ENCODE results near the gene CUL9. TPM values are rescaled to one million over a fixed set of nuclear protein-coding genes. Genes with fewer than 3 reads are reported as not detected.

The CUL9 gene
- total and polyA plus RNA-seq, 2 experiments from 2014 or later, result 2.6 to 11.3 TPM

DNA sequence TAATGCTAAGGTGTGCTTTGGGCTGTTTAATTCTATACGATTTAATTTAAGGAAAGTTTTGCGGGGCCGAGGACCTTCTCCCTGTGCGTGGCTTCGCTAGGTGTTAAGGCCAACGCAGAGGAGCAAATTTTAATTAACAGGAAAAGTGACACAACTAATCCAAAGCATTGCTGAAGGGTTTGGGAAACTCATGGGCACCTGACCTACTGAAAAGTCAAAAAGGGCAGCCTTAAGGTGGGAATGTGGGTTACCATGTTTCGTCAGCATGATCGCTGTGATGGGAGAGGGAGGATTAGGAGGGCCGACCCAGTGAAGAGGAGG, 415 bp upstream of the CUL9 start:
- Mint-ChIP-seq H3K27ac (peak overlapping the region; percentile 91), H3K27me3 (ENCODE audit: insufficient read depth, low read depth, poor library complexity) (peaks cover 21% of the 10 kb centered on the region), H3K4me3 (peak overlapping the region; percentile 87), H3K36me3 (ENCODE audit: low read depth) (peaks cover 33% of the 10 kb centered on the region), H3K4me1 (peaks cover 20% of the 10 kb centered on the region), H3K9me3 (no peaks in the 10 kb centered on the region)
- Histone ChIP-seq H4K20me1 (replicated peaks; ENCODE audit: insufficient read depth) (peaks cover 6% of the 10 kb centered on the region; the same call in 1 of the 2 replicates), H3K36me3 (ENCODE audit: insufficient read depth) (peaks cover 11% of the 10 kb centered on the region), H3K4me3 (peak overlapping the region; percentile 65), H3K79me2 (replicated peaks; ENCODE audit: insufficient read depth) (no peaks in the 10 kb centered on the region), H3F3A (replicated peaks; ENCODE audit: low read depth) (0 out of 2 replicates have a peak, but pooled peaks cover 3% of the 10 kb centered on the region), H3K27me3 (ENCODE audit: insufficient read depth) (no peaks in the 10 kb centered on the region), H3K27ac (ENCODE audit: low read depth) (peak overlapping the region; percentile 55), H2AFZ (no peak overlapping the region), H3K4me2 (peak overlapping the region; percentile 85), H3K4me1 (ENCODE audit: insufficient read depth) (peaks cover 17% of the 10 kb centered on the region; the same call in 1 of the 2 replicates), H3K9me2 (ENCODE audit: insufficient read depth) (no peaks in the 10 kb centered on the region)
- TF ChIP-seq ZNF114 (CRISPR knock-in tag; IDR thresholded peaks at IDR 0.05), result no peak
- no peak for TF ChIP-seq ETS1 (IDR thresholded peaks at IDR 0.05)
- TF ChIP-seq STAT1 (IDR thresholded peaks at IDR 0.05; ENCODE audit: unreplicated experiment), result no peak
- no peak for TF ChIP-seq POLR2AphosphoS5 (IDR thresholded peaks at IDR 0.05; ENCODE audit: low read depth)
- TF ChIP-seq, protein P1, sequence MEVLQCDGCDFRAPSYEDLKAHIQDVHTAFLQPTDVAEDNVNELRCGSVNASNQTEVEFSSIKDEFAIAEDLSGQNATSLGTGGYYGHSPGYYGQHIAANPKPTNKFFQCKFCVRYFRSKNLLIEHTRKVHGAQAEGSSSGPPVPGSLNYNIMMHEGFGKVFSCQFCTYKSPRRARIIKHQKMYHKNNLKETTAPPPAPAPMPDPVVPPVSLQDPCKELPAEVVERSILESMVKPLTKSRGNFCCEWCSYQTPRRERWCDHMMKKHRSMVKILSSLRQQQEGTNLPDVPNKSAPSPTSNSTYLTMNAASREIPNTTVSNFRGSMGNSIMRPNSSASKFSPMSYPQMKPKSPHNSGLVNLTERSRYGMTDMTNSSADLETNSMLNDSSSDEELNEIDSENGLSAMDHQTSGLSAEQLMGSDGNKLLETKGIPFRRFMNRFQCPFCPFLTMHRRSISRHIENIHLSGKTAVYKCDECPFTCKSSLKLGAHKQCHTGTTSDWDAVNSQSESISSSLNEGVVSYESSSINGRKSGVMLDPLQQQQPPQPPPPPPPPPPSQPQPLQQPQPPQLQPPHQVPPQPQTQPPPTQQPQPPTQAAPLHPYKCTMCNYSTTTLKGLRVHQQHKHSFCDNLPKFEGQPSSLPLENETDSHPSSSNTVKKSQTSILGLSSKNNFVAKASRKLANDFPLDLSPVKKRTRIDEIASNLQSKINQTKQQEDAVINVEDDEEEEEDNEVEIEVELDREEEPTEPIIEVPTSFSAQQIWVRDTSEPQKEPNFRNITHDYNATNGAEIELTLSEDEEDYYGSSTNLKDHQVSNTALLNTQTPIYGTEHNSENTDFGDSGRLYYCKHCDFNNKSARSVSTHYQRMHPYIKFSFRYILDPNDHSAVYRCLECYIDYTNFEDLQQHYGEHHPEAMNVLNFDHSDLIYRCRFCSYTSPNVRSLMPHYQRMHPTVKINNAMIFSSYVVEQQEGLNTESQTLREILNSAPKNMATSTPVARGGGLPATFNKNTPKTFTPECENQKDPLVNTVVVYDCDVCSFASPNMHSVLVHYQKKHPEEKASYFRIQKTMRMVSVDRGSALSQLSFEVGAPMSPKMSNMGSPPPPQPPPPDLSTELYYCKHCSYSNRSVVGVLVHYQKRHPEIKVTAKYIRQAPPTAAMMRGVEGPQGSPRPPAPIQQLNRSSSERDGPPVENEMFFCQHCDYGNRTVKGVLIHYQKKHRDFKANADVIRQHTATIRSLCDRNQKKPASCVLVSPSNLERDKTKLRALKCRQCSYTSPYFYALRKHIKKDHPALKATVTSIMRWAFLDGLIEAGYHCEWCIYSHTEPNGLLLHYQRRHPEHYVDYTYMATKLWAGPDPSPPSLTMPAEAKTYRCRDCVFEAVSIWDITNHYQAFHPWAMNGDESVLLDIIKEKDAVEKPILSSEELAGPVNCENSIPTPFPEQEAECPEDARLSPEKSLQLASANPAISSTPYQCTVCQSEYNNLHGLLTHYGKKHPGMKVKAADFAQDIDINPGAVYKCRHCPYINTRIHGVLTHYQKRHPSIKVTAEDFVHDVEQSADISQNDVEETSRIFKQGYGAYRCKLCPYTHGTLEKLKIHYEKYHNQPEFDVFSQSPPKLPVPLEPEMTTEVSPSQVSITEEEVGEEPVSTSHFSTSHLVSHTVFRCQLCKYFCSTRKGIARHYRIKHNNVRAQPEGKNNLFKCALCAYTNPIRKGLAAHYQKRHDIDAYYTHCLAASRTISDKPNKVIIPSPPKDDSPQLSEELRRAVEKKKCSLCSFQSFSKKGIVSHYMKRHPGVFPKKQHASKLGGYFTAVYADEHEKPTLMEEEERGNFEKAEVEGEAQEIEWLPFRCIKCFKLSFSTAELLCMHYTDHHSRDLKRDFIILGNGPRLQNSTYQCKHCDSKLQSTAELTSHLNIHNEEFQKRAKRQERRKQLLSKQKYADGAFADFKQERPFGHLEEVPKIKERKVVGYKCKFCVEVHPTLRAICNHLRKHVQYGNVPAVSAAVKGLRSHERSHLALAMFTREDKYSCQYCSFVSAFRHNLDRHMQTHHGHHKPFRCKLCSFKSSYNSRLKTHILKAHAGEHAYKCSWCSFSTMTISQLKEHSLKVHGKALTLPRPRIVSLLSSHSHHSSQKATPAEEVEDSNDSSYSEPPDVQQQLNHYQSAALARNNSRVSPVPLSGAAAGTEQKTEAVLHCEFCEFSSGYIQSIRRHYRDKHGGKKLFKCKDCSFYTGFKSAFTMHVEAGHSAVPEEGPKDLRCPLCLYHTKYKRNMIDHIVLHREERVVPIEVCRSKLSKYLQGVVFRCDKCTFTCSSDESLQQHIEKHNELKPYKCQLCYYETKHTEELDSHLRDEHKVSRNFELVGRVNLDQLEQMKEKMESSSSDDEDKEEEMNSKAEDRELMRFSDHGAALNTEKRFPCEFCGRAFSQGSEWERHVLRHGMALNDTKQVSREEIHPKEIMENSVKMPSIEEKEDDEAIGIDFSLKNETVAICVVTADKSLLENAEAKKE (CRISPR knock-in tag; IDR thresholded peaks at IDR 0.05), result no peak
- no peak for TF ChIP-seq ZNF331 (CRISPR knock-in tag; IDR thresholded peaks at IDR 0.05; ENCODE audit: low read depth)
- TF ChIP-seq NANOG (IDR thresholded peaks at IDR 0.05; ENCODE audit: borderline replicate concordance), result no peak
- no peak for TF ChIP-seq JUNB (IDR thresholded peaks at IDR 0.05; ENCODE audit: unreplicated experiment)
- no peak for TF ChIP-seq EZH2phosphoT487 (IDR thresholded peaks at IDR 0.05; ENCODE audit: unreplicated experiment)
- TF ChIP-seq CTCF (conservative IDR thresholded peaks at IDR 0.05; ENCODE audit: low read depth in 2 of 2), result no peak
- TF ChIP-seq EZH2 (IDR thresholded peaks at IDR 0.05; ENCODE audit: low read depth, unreplicated experiment), result no peak
- DNase-seq (ENCODE audit: low spot score) (no peak), ATAC-seq (peak; percentile 72; the same call in 2 of the 3 replicates)
